ENCODE measurements around the gene CPA3. TPM values are rescaled to one million over a fixed set of nuclear protein-coding genes. Genes with fewer than 3 reads are reported as not detected.

CPA3 gene
- polyA plus RNA-seq, 4 donors = 0.21 to 0.56 (median 0.30) TPM

- no peak for DNase-seq (ENCODE audit: low read depth in 4 of 4, low spot score in 3 of 4)
These were observed 8.7 kb upstream of the CPA3 start for GRCh38 chr3:148856384-148856783.

DNA sequence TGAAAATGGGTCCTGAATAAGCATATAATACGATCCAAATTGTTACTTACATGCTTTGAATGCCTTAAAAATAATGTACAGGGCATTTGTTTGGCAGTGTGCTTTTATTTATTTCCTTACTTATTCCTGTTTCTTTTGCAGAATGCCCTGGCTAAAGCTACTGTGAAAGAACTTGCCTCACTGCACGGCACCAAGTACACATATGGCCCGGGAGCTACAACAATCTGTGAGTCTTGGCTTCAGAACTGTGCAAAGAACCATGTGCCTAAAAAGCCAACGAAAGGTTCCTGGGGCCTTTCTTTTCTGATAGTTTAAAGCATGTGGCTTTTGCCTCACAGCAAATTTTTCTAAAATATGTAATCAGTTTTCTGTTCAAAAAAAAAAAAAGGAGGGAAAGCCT, 7.8 kb upstream of the CPA3 start:
- no peak for DNase-seq (ENCODE audit: low read depth in 4 of 4, low spot score in 3 of 4)

DNA sequence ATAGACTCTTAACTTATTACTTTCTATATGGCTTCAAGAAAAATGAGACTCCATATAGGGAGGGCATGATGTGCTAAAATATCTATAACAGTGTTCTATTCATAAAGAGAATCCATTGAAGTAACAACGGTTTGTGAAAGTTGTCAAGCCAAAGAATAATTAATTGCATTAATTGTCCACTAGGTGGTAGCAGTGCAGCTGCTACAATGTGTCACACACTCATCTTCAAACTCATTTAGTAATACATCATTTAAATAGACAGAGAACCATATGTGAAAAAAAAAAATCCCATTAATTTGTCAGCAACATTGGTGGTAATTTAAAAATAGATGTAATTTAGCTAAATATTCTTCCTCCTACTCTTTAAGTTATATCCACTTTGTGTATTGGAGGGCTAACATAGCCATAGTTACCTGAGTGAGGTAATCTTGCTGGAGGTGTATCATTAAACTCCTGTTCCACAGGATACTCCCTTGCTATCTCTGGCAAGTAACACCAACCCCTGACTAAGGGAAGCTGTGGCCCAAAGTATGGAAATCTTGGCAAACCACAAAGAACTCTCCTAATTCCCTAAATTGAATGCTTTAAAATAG, 3.7 kb upstream of the CPA3 start:
- DNase-seq (ENCODE audit: low read depth in 4 of 4, low spot score in 3 of 4) = peak in 1 of 4 donors; percentile 18

GRCh38 chr3:148863297-148863696, 1.8 kb upstream of the CPA3 start:
- DNase-seq (ENCODE audit: low read depth in 4 of 4, low spot score in 3 of 4) = no peak

DNA sequence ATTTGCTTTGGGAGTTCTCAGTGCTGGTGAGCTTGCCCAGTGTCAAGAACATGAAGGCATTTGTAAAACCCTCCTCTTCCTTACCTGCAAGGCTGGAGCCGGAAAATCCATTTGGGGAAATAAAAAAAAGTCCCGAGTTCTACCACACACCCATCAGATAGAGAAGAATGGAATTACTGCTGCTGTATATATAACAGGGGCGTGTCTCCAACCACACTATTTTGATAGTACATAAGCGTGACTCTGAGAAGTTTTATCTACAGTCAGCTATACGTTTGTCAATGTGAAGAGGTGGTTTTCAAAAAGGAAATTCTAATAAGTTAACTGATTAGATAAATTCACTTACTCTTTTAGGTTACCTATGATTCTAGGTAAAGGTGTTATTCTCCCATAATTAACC, 1.3 kb upstream of the CPA3 start:
- DNase-seq (ENCODE audit: low read depth in 4 of 4, low spot score in 3 of 4) = no peak

DNA sequence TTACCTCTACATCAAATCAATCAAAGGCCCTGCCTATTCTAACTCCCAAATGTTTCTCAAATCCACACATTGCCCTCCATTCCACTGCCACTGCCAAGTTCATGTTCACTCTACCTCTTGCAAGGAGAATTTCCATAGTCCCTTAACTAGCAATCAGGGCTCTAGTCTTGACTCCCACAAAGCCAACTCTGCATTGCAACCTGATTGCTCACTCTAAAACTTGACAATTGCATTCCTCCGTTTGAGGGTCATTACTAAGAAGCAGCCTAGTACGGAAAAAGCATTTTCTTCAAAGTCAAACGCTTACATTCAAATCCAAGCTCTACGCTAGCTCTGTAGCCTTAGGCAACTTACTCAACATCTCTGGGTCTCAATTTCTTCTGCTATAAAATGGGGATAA, 1.2 kb downstream of the CPA3 start:
- no peak for DNase-seq (ENCODE audit: low read depth in 4 of 4, low spot score in 3 of 4)

GRCh38 chr3:148873270-148873927, 8.3 kb downstream of the CPA3 start:
- DNase-seq (ENCODE audit: low read depth in 4 of 4, low spot score in 3 of 4) = no peak

DNA sequence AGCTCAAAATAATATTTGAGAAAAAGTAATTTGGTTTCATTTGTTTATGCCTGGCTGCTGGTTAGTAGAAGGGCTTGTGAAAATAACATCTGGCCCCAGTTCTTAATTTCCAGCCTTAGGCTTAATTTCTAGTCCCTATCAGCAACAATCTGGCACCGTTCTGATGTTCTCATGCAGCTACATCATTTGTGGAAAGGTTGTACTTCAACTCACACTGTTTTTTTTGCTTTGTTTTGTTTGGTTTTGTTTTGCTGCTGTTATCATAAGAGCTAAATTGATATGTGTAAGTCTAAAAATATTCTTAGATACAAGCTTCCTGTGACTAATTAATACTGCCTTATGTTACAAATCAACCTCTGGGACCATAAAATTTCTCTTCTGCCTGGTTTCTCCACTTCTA, 8.9 kb downstream of the CPA3 start:
- DNase-seq (ENCODE audit: low read depth in 4 of 4, low spot score in 3 of 4) = no peak

DNA sequence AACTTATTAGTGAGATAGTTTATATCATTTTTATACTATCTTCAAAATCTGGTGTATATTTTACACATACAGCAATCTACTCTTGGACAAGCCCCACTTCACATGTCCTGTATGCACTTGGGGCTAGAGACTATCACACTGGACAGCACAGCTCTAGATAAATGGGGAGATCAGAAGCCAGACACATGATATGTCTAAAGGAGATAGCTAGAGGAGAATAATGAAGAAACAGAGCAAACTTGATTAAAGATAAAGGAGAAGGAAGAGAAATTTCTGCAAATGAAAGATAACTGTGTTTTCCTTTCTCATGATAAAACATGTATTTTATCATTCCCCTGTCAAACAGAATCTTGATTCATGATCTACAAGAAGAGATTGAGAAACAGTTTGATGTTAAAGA, 13.0 kb downstream of the CPA3 start:
- DNase-seq (ENCODE audit: low read depth in 4 of 4, low spot score in 3 of 4) = no peak

GRCh38 chr3:148879256-148879655, 14.2 kb downstream of the CPA3 start:
- no peak for DNase-seq (ENCODE audit: low read depth in 4 of 4, low spot score in 3 of 4)

DNA sequence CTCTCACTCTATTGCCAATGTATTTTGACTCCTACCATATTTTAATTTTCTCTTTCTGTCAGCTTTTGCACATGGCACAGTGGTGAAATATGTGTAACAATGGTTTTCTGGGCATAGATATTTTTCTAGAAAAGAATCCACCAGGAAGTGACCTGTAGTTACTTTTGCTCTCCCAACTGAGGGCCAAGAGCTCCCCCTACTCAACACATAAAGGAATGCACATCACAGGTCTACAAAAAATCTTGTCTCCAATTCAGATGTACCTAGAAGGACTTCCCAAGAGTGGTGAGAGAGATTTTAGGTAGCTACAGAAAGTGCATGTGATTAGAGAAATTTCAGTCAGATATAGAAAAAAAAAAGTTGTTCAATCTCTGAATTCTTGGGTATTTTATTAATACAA, 15.6 kb downstream of the CPA3 start:
- DNase-seq (ENCODE audit: low read depth in 4 of 4, low spot score in 3 of 4) = no peak

- no peak for DNase-seq (ENCODE audit: low read depth in 4 of 4, low spot score in 3 of 4)
These were observed 16.2 kb downstream of the CPA3 start for GRCh38 chr3:148881286-148881685.

DNA sequence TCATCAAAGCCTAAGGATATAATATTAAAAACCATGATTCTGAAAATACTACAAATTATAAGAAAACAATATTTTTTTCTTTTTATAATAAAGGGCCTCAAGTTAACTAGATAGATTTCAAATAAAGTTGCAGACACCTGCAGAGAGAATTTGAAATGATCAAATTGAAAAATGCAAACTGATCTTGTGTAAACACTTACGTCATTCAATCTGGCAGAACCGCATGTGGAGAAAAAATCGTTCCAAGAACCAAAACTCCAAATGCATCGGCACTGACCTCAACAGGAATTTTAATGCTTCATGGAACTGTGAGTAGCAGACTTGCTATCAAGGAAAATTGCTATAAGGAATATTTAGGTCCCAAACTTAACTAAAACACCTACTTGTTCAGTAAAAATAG, 17.2 kb downstream of the CPA3 start:
- DNase-seq (ENCODE audit: low read depth in 4 of 4, low spot score in 3 of 4) = no peak

GRCh38 chr3:148883163-148883562, 18.1 kb downstream of the CPA3 start:
- no peak for DNase-seq (ENCODE audit: low read depth in 4 of 4, low spot score in 3 of 4)

DNA sequence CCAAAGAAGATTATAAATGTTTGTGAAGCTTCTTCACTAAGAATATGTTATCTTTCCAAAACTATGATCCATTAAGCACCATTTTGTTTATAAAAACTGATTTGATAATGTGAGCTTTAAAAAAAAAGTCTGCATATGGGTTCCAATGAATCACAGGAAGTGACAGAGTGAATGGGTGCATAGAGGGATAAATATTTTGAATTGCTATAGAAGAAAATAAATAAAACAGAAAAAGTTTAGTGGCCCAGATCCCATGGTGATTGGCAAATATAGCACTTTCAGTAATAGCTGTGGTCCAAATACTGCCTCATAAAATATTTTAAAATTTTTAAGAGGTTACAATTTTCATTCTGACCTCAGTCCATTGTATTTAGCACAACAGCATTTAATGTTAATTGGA, 19.2 kb downstream of the CPA3 start:
- no peak for DNase-seq (ENCODE audit: low read depth in 4 of 4, low spot score in 3 of 4)

DNA sequence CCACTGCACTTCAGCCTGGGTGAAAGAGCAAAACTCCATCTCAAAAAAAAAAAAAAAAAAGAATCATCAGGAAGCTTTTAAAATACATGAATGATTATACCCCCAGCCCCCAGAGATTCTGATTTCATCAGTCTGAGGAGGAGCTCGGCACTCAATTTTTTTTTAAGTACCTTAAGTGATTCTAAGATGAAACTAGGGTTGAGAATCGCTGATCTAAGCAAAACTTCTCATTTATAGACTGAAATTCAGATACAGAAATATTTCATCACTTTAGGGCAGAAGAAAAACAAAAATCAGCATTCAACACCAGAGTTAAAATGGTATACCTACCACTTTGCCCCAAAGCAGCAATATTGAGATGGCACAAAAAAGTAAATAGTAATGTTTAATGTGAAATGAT, 24.7 kb downstream of the CPA3 start:
- no peak for DNase-seq (ENCODE audit: low read depth in 4 of 4, low spot score in 3 of 4)

DNA sequence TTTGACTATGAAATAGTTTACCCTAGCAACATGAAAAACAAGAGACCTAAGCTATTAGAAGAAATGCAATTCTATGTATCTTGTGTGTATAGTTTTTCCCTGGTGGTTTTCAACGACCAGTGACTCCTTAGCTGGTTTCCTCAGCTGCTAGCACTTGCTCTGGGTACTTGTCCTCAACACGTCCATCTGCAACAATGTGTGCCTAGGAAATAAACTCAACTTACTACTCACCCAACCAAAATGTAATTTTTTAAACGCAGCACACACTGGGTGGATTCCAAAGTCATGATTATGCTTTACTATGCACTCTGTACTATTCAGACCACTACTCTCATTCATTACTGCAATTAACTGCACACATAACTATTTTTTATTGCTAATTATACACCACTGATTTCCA, 31.0 kb downstream of the CPA3 start:
- no peak for DNase-seq (ENCODE audit: low read depth in 4 of 4, low spot score in 3 of 4)

GRCh38 chr3:148901987-148902791, 37.1 kb downstream of the CPA3 start:
- DNase-seq (ENCODE audit: low read depth in 4 of 4, low spot score in 3 of 4) = no peak

GRCh38 chr3:148903022-148903442, 37.9 kb downstream of the CPA3 start:
- DNase-seq (ENCODE audit: low read depth in 4 of 4, low spot score in 3 of 4) = no peak

DNA sequence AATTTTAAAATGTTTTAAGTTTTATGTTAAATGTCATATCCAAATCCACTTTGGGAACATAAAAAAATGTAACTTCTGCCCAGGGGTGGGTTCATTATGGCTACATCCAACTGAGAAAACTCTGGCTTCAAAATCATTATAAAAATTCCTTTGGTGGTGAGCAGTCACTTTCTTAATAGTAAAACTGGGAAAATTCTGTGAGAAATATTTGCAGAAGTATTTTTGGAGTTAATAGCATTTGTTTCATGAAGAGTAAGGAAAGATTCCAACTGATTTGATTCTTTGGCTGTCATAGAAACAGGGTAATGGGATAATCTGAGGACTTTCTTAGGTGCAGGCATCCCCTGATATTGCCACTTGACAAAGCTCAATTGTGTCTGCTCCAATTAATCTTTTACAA, 38.8 kb downstream of the CPA3 start:
- no peak for DNase-seq (ENCODE audit: low read depth in 4 of 4, low spot score in 3 of 4)

DNA sequence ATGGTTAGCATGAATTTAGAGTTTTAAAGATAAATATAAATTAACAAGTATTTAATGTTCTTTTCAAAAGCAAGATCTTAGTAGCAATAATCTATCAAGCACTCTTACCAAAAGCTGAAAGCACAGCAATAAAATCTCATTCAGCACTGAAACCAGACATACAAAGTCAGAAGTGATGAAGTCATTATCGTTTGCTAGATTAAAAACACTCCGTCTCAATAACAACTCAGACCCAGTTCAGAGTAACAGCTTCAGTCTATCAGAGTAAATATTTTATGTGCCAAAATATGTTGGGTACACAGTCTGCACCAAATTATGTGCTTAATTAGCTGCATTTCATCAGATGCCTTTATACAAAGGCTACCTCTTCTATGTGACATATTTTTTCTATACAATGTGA, 41.6 kb downstream of the CPA3 start:
- no peak for DNase-seq (ENCODE audit: low read depth in 4 of 4, low spot score in 3 of 4)

DNA sequence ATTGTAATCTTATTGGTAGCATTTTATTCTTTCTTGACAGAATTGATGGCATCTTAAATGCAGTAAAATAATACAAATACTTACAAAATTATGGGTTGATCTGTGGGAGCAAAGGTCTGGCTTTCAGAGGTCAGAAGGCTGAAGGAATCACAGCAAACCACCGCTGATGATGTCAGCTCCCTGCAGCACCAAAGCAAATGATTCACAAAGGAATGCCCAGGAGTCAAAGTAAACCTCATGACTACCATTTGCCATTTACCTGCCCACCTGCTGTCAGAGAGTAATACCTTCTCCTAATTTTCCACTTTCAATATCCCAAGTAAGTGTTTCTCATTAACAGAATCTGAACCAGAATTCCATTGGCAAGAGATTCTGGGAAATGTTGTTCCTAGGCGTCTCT, 46.1 kb downstream of the CPA3 start:
- no peak for DNase-seq (ENCODE audit: low read depth in 4 of 4, low spot score in 3 of 4)

All from right renal pelvis (tissue), 4 donors.